Kidney capillary endothelial cell (primary cell): ENCODE results near the gene WASHC2C.
"Not testable (repeated sequence)": the region's sequence is repeated elsewhere in the genome, so short reads cannot be mapped to it uniquely, and the experiment has no call there.

Experiments
- DNase-seq: peaks from one replicate; pipeline ENCODE4 v3.0.0-alpha.2; 2018; ENCODE audit warnings: low spot score

Gene WASHC2C

GRCh38 chr10:45726703-45727420 is at the start of gene WASHC2C:
Gene WASHC2C (plus strand): TSS chr10:45727266. CDS start chr10:45727318, 52 bp downstream.
- DNase-seq: peak; percentile 25

- not testable (repeated sequence) for DNase-seq
Observed at GRCh38 chr10:45678467-45678866, 48.6 kb upstream of the WASHC2C start.

GRCh38 chr10:45710200-45710796 is 16.8 kb upstream of the WASHC2C start:
- DNase-seq: not testable (repeated sequence)

- not testable (repeated sequence) for DNase-seq
Observed at GRCh38 chr10:45711223-45711622, 15.8 kb upstream of the WASHC2C start.

- not testable (repeated sequence) for DNase-seq
Observed at GRCh38 chr10:45717053-45717452, 10.0 kb upstream of the WASHC2C start.

- not testable (repeated sequence) for DNase-seq
Observed at GRCh38 chr10:45717642-45718041, 9.4 kb upstream of the WASHC2C start.

- not testable (repeated sequence) for DNase-seq
Observed at GRCh38 chr10:45721503-45721902, 5.6 kb upstream of the WASHC2C start.

GRCh38 chr10:45723851-45724250 is 3.2 kb upstream of the WASHC2C start:
- not testable (repeated sequence) for DNase-seq

GRCh38 chr10:45727421-45727965 is 427 bp downstream of the WASHC2C start:
- DNase-seq: not testable (repeated sequence)

- DNase-seq: not testable (repeated sequence)
Observed at GRCh38 chr10:45734449-45734848, 7.4 kb downstream of the WASHC2C start.

GRCh38 chr10:45734867-45735266 is 7.8 kb downstream of the WASHC2C start:
- not testable (repeated sequence) for DNase-seq

- DNase-seq: not testable (repeated sequence)
Observed at GRCh38 chr10:45741559-45741958, 14.5 kb downstream of the WASHC2C start.

- DNase-seq: not testable (repeated sequence)
Observed at GRCh38 chr10:45742014-45742413, 14.9 kb downstream of the WASHC2C start.

- DNase-seq: not testable (repeated sequence)
Observed at GRCh38 chr10:45751141-45751540, 24.1 kb downstream of the WASHC2C start.

GRCh38 chr10:45752210-45752609 is 25.1 kb downstream of the WASHC2C start:
- DNase-seq: not testable (repeated sequence)

- DNase-seq: not testable (repeated sequence)
Observed at GRCh38 chr10:45753979-45754495, 27.0 kb downstream of the WASHC2C start.

- DNase-seq: not testable (repeated sequence)
Observed at GRCh38 chr10:45755083-45755482, 28.0 kb downstream of the WASHC2C start.

- DNase-seq: not testable (repeated sequence)
Observed at GRCh38 chr10:45756065-45756464, 29.0 kb downstream of the WASHC2C start.

GRCh38 chr10:45757661-45758396 is 30.8 kb downstream of the WASHC2C start:
- not testable (repeated sequence) for DNase-seq

- DNase-seq: not testable (repeated sequence)
Observed at GRCh38 chr10:45761622-45762021, 34.6 kb downstream of the WASHC2C start.

- not testable (repeated sequence) for DNase-seq
Observed at GRCh38 chr10:45763037-45763436, 36.0 kb downstream of the WASHC2C start.

GRCh38 chr10:45768334-45768733 is 41.3 kb downstream of the WASHC2C start:
- not testable (repeated sequence) for DNase-seq
